Natural killer cell treated with Interleukin-12 subunit alpha and Interleukin-12 subunit beta and Interleukin-15 and Interleukin-18, amount 100 ng/mL, for 72 hours (primary cell): ENCODE data around the gene CXCR5. TPM values are rescaled to one million over a fixed set of nuclear protein-coding genes. Genes with fewer than 3 reads are reported as not detected.

Experiments
- ATAC-seq, 2 donors: fragments of 150-1000 bp; cut with Tn5 transposase in 1 of 2; sonication (Bioruptor Pico), chemical (Tn5 transposase) in 1 of 2; 2 replicates each; pipeline ENCODE4 v1.10.0; 2021
- DNase-seq: peaks from one replicate; pipeline ENCODE4 v3.0.0; 2022; ENCODE audit warnings: low spot score
- H3K27ac Mint-ChIP-seq, 2 donors: 1 replicate in 1 of 2; 2 replicates in 1 of 2; pipeline ENCODE4 v1.8.0; 2022; ENCODE audit warnings: mixed read lengths in 2 of 2, mild to moderate bottlenecking in 1 of 2, moderate library complexity in 1 of 2
- H3K27me3 Mint-ChIP-seq, 2 donors: 1 replicate in 1 of 2; 2 replicates in 1 of 2; pipeline ENCODE4 v1.8.0; 2022; ENCODE audit warnings: mixed read lengths in 2 of 2
- H3K36me3 Mint-ChIP-seq: one replicate; pipeline ENCODE4 v1.8.0; 2022; ENCODE audit warnings: mixed read lengths
- H3K4me1 Mint-ChIP-seq, 2 donors: 1 replicate in 1 of 2; 2 replicates in 1 of 2; pipeline ENCODE4 v1.8.0; 2022; ENCODE audit warnings: low read depth in 2 of 2, mixed read lengths in 2 of 2, mild to moderate bottlenecking in 1 of 2
- H3K4me3 Mint-ChIP-seq: one replicate; pipeline ENCODE4 v1.8.0; 2022; ENCODE audit warnings: mixed read lengths
- H3K9me3 Mint-ChIP-seq: 2 replicates; pipeline ENCODE4 v1.8.0; 2022; ENCODE audit warnings: mixed read lengths
- total RNA-seq, 2 donors: library from RNA; stranded (reverse); gene quantifications; one replicate each; pipeline ENCODE4 v1.2.3, GENCODE V29; 2022

CXCR5 gene
- total RNA-seq, 2 donors from 2014 or later = 3.1 to 6.3 TPM

GRCh38 chr11:118853678-118854077 is 30.0 kb upstream of the CXCR5 start:
- no peaks in the 10 kb centered on the region for H3K9me3 Mint-ChIP-seq
- H3K27ac Mint-ChIP-seq = peak overlapping the region in 1 of 2 donors; percentile 39
- no peaks in the 10 kb centered on the region for H3K27me3 Mint-ChIP-seq
- peaks cover 16 to 17% of the 10 kb centered on the region in 2 donors for H3K4me1 Mint-ChIP-seq
- no peak overlapping the region for H3K4me3 Mint-ChIP-seq
- DNase-seq (no peak), ATAC-seq (no peak)
- H3K36me3 Mint-ChIP-seq = no peaks in the 10 kb centered on the region

- H3K27me3 Mint-ChIP-seq = no peaks in the 10 kb centered on the region
- peak overlapping the region; percentile 41 to 86 for H3K27ac Mint-ChIP-seq
- H3K4me3 Mint-ChIP-seq = peak overlapping the region; percentile 30
- DNase-seq (no peak), ATAC-seq (peak; percentile 67 to 74)
- peaks cover 24 to 25% of the 10 kb centered on the region in 2 donors for H3K4me1 Mint-ChIP-seq
- H3K36me3 Mint-ChIP-seq = no peaks in the 10 kb centered on the region
- no peaks in the 10 kb centered on the region for H3K9me3 Mint-ChIP-seq
Measured at GRCh38 chr11:118856314-118856713, 27.4 kb upstream of the CXCR5 start.

- no peaks in the 10 kb centered on the region for H3K36me3 Mint-ChIP-seq
- H3K27ac Mint-ChIP-seq = peak overlapping the region in 1 of 2 donors; percentile 47
- H3K9me3 Mint-ChIP-seq = no peaks in the 10 kb centered on the region
- ATAC-seq (no peak), DNase-seq (no peak)
- no peaks in the 10 kb centered on the region for H3K27me3 Mint-ChIP-seq
- H3K4me3 Mint-ChIP-seq = no peak overlapping the region
- peaks cover 17 to 18% of the 10 kb centered on the region in 2 donors for H3K4me1 Mint-ChIP-seq
Measured at GRCh38 chr11:118857385-118857784, 26.3 kb upstream of the CXCR5 start.

- DNase-seq (no peak), ATAC-seq (peak in 1 of 2 donors; percentile 49)
- peak overlapping the region; percentile 37 for H3K4me3 Mint-ChIP-seq
- no peaks in the 10 kb centered on the region for H3K36me3 Mint-ChIP-seq
- H3K27ac Mint-ChIP-seq = peak overlapping the region; percentile 14 to 88
- H3K4me1 Mint-ChIP-seq = peaks cover 14 to 22% of the 10 kb centered on the region in 2 donors
- H3K27me3 Mint-ChIP-seq = no peaks in the 10 kb centered on the region
- H3K9me3 Mint-ChIP-seq = no peaks in the 10 kb centered on the region
Measured at GRCh38 chr11:118859973-118860372, 23.7 kb upstream of the CXCR5 start.

GRCh38 chr11:118868659-118869058 is 15.0 kb upstream of the CXCR5 start:
- Mint-ChIP-seq H3K9me3 (no peaks in the 10 kb centered on the region), H3K36me3 (no peaks in the 10 kb centered on the region), H3K27ac (no peak overlapping the region), H3K27me3 (no peaks in the 10 kb centered on the region), H3K4me1 (peaks cover 27 to 31% of the 10 kb centered on the region in 2 donors), H3K4me3 (no peak overlapping the region)
- no peak for ATAC-seq
- DNase-seq = no peak

- ATAC-seq (peak; percentile 77 to 83), DNase-seq (peak; percentile 61)
- Mint-ChIP-seq H3K4me3 (peak overlapping the region; percentile 93), H3K4me1 (peaks cover 42 to 45% of the 10 kb centered on the region in 2 donors), H3K9me3 (peaks cover 2% of the 10 kb centered on the region), H3K36me3 (no peaks in the 10 kb centered on the region), H3K27ac (peak overlapping the region; percentile 98 to 100), H3K27me3 (no peaks in the 10 kb centered on the region)
Measured at GRCh38 chr11:118870396-118871343, 13.0 kb upstream of the CXCR5 start.

GRCh38 chr11:118872403-118872821 is 11.3 kb upstream of the CXCR5 start:
- Mint-ChIP-seq H3K36me3 (no peaks in the 10 kb centered on the region), H3K4me3 (peak overlapping the region; percentile 47), H3K27ac (peak overlapping the region; percentile 54 to 91), H3K4me1 (peaks cover 56 to 63% of the 10 kb centered on the region in 2 donors), H3K9me3 (peaks cover 5% of the 10 kb centered on the region), H3K27me3 (no peaks in the 10 kb centered on the region)
- ATAC-seq (no peak), DNase-seq (peak; percentile 57)

GRCh38 chr11:118873804-118874203 is 9.9 kb upstream of the CXCR5 start:
- Mint-ChIP-seq H3K36me3 (no peaks in the 10 kb centered on the region), H3K27ac (peak overlapping the region; percentile 78 to 79), H3K4me1 (peaks cover 57 to 67% of the 10 kb centered on the region in 2 donors), H3K9me3 (peaks cover 5% of the 10 kb centered on the region), H3K27me3 (no peaks in the 10 kb centered on the region), H3K4me3 (no peak overlapping the region)
- no peak for ATAC-seq
- DNase-seq = no peak

- DNase-seq (peak; percentile 58), ATAC-seq (peak; percentile 1 to 4)
- no peaks in the 10 kb centered on the region for H3K27me3 Mint-ChIP-seq
- peak overlapping the region; percentile 78 to 99 for H3K27ac Mint-ChIP-seq
- H3K4me3 Mint-ChIP-seq = peak overlapping the region; percentile 89
- no peaks in the 10 kb centered on the region for H3K36me3 Mint-ChIP-seq
- peaks cover 5% of the 10 kb centered on the region for H3K9me3 Mint-ChIP-seq
- H3K4me1 Mint-ChIP-seq = peaks cover 51 to 64% of the 10 kb centered on the region in 2 donors
Measured at GRCh38 chr11:118876286-118876685, 7.4 kb upstream of the CXCR5 start.

GRCh38 chr11:118877487-118878162 is 6.1 kb upstream of the CXCR5 start:
- H3K9me3 Mint-ChIP-seq = peaks cover 5% of the 10 kb centered on the region
- DNase-seq = peak; percentile 29
- no peaks in the 10 kb centered on the region for H3K36me3 Mint-ChIP-seq
- H3K27me3 Mint-ChIP-seq = no peaks in the 10 kb centered on the region
- peak overlapping the region; percentile 78 to 99 for H3K27ac Mint-ChIP-seq
- no peak for ATAC-seq
- H3K4me3 Mint-ChIP-seq = peak overlapping the region; percentile 89
- peaks cover 55 to 66% of the 10 kb centered on the region in 2 donors for H3K4me1 Mint-ChIP-seq

GRCh38 chr11:118878163-118878563 is 5.5 kb upstream of the CXCR5 start:
- peak overlapping the region; percentile 44 to 99 for H3K27ac Mint-ChIP-seq
- no peaks in the 10 kb centered on the region for H3K27me3 Mint-ChIP-seq
- no peaks in the 10 kb centered on the region for H3K36me3 Mint-ChIP-seq
- DNase-seq (no peak), ATAC-seq (no peak)
- H3K4me1 Mint-ChIP-seq = peaks cover 54 to 66% of the 10 kb centered on the region in 2 donors
- peaks cover 5% of the 10 kb centered on the region for H3K9me3 Mint-ChIP-seq
- H3K4me3 Mint-ChIP-seq = no peak overlapping the region

GRCh38 chr11:118881228-118881627 is 2.5 kb upstream of the CXCR5 start:
- no peaks in the 10 kb centered on the region for H3K9me3 Mint-ChIP-seq
- no peak overlapping the region for H3K4me3 Mint-ChIP-seq
- DNase-seq (no peak), ATAC-seq (no peak)
- peak overlapping the region; percentile 56 to 99 for H3K27ac Mint-ChIP-seq
- H3K27me3 Mint-ChIP-seq = no peaks in the 10 kb centered on the region
- H3K4me1 Mint-ChIP-seq = peaks cover 39 to 45% of the 10 kb centered on the region in 2 donors
- H3K36me3 Mint-ChIP-seq = no peaks in the 10 kb centered on the region

- no peaks in the 10 kb centered on the region for H3K36me3 Mint-ChIP-seq
- peaks cover 33 to 38% of the 10 kb centered on the region in 2 donors for H3K4me1 Mint-ChIP-seq
- ATAC-seq (no peak), DNase-seq (peak; percentile 0)
- H3K27ac Mint-ChIP-seq = peak overlapping the region; percentile 70 to 90
- H3K9me3 Mint-ChIP-seq = no peaks in the 10 kb centered on the region
- no peaks in the 10 kb centered on the region for H3K27me3 Mint-ChIP-seq
- H3K4me3 Mint-ChIP-seq = peak overlapping the region; percentile 61
Measured at GRCh38 chr11:118882491-118882890, 1.2 kb upstream of the CXCR5 start.

GRCh38 chr11:118883004-118883367 is 706 bp upstream of the CXCR5 start:
- Mint-ChIP-seq H3K27ac (peak overlapping the region; percentile 70 to 90), H3K4me3 (peak overlapping the region; percentile 61), H3K36me3 (no peaks in the 10 kb centered on the region), H3K9me3 (no peaks in the 10 kb centered on the region), H3K27me3 (no peaks in the 10 kb centered on the region), H3K4me1 (peaks cover 32 to 42% of the 10 kb centered on the region in 2 donors)
- DNase-seq = no peak
- no peak for ATAC-seq
